Measurements from ENCODE around the gene ABCC1. TPM values are rescaled to one million over a fixed set of nuclear protein-coding genes. Genes with fewer than 3 reads are reported as not detected.
A peak's percentile ranks its signal among the peaks of the same experiment; 100 is the strongest.

The ABCC1 gene
- total and polyA plus RNA-seq, 4 donors, result 8.6 to 15.5 (median 13.4) TPM

DNA sequence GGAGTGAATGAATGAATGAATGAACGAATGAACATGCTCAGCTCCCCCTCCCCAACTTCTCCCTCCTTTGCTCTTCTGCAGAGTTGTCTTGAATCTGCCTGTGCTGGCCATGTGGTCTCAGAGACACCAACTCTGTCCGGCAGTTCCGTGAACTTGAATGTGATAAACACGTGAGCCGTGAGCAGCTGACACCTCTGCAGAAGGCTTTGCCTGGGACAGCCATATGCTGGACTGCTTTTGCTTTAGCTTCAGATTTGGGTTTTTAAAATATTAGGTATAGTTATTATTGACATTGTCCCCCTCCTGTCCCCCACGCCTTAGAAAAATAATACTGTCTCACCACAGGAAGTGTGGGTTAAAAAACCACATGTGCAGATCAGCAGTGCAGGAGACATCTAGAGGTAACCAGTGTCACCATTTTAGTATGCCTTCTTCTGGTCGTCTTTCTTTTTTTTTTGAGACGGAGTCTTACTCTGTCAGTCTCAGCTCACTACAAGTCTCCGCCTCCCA, 83.8 kb downstream of the ABCC1 start:
- Histone ChIP-seq H3K27ac (ENCODE audit: low read depth, low read length) (no peak overlapping the region), H3K4me3 (ENCODE audit: low read depth, low read length) (no peak overlapping the region), H3K4me1 (ENCODE audit: control insufficient read depth, insufficient read depth, low read length) (no peaks in the 10 kb centered on the region), H3K9me3 (ENCODE audit: control insufficient read depth, insufficient read depth, low read length) (no peaks in the 10 kb centered on the region), H3K27me3 (ENCODE audit: control insufficient read depth, insufficient read depth, low read length) (no peaks in the 10 kb centered on the region), H3K36me3 (ENCODE audit: control insufficient read depth, insufficient read depth, low read length) (peaks cover 30% of the 10 kb centered on the region)
- 70% methylated on average over 8 of the region's 9 CpGs for WGBS (ENCODE audit: insufficient coverage)
- no peak for DNase-seq (ENCODE audit: low read depth in 4 of 6, low spot score in 6 of 6)

DNA sequence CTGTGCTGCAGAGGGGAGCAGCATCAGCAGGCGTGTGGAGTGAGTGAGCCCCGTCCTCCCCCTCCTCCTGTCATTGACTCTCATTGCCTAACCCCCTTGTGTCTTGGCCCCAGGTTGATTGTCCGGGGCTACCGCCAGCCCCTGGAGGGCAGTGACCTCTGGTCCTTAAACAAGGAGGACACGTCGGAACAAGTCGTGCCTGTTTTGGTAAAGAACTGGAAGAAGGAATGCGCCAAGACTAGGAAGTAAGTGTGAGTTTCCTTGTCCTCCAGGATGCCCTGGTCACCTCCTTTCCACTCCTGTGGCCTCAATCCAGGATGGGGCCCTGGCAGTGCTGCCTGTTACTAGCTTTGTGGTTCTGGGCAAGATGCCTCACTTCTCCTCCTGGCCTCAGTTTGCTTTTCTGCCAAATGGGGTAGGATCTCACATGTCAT, 87.0 kb downstream of the ABCC1 start:
- Histone ChIP-seq H3K27me3 (ENCODE audit: control insufficient read depth, insufficient read depth, low read length) (no peaks in the 10 kb centered on the region), H3K9me3 (ENCODE audit: control insufficient read depth, insufficient read depth, low read length) (no peaks in the 10 kb centered on the region), H3K27ac (ENCODE audit: low read depth, low read length) (no peak overlapping the region), H3K4me1 (ENCODE audit: control insufficient read depth, insufficient read depth, low read length) (no peaks in the 10 kb centered on the region), H3K4me3 (ENCODE audit: low read depth, low read length) (no peak overlapping the region), H3K36me3 (ENCODE audit: control insufficient read depth, insufficient read depth, low read length) (peaks cover 42% of the 10 kb centered on the region)
- WGBS (ENCODE audit: insufficient coverage), result 100% methylated on average over 1 of the region's 8 CpGs
- DNase-seq (ENCODE audit: low read depth in 4 of 6, low spot score in 6 of 6), result no peak

DNA sequence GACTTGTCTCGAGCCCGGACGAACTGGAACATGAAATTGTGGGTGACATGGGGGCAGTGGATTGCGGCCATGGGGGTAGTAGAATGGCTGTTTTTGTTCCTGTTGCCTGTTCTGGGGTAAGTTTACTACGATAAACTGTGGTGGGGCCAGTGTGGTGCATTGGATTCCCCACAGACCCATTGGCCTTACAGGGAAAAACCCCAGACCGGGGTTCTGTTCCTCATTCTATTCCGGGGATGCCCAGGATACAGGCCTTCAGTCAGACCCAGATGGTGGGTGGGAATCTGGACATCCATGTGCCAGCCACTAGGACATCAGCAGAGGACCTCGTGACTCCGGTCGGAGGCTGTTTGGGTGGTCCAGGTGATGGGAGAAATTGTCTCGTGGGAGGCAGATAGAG, 88.1 kb downstream of the ABCC1 start:
- peaks cover 47% of the 10 kb centered on the region for H3K36me3 ChIP-seq (ENCODE audit: control insufficient read depth, insufficient read depth, low read length)
- no peak overlapping the region for H3K4me3 ChIP-seq (ENCODE audit: low read depth, low read length)
- no peaks in the 10 kb centered on the region for H3K4me1 ChIP-seq (ENCODE audit: control insufficient read depth, insufficient read depth, low read length)
- DNase-seq (ENCODE audit: low read depth in 4 of 6, low spot score in 6 of 6), result no peak
- 95% methylated on average over 11 of the region's 11 CpGs for WGBS (ENCODE audit: insufficient coverage)
- H3K9me3 ChIP-seq (ENCODE audit: control insufficient read depth, insufficient read depth, low read length), result no peaks in the 10 kb centered on the region
- no peaks in the 10 kb centered on the region for H3K27me3 ChIP-seq (ENCODE audit: control insufficient read depth, insufficient read depth, low read length)
- no peak overlapping the region for H3K27ac ChIP-seq (ENCODE audit: low read depth, low read length)

- Histone ChIP-seq H3K27ac (ENCODE audit: low read depth, low read length) (no peak overlapping the region), H3K4me1 (ENCODE audit: control insufficient read depth, insufficient read depth, low read length) (no peaks in the 10 kb centered on the region), H3K4me3 (ENCODE audit: low read depth, low read length) (no peak overlapping the region), H3K27me3 (ENCODE audit: control insufficient read depth, insufficient read depth, low read length) (no peaks in the 10 kb centered on the region), H3K36me3 (ENCODE audit: control insufficient read depth, insufficient read depth, low read length) (peaks cover 47% of the 10 kb centered on the region), H3K9me3 (ENCODE audit: control insufficient read depth, insufficient read depth, low read length) (no peaks in the 10 kb centered on the region)
- 94% methylated on average over 1 of the region's 1 CpG for WGBS (ENCODE audit: insufficient coverage)
- no peak for DNase-seq (ENCODE audit: low read depth in 4 of 6, low spot score in 6 of 6)
Observed at GRCh38 chr16:16037970-16038369, 88.6 kb downstream of the ABCC1 start.

DNA sequence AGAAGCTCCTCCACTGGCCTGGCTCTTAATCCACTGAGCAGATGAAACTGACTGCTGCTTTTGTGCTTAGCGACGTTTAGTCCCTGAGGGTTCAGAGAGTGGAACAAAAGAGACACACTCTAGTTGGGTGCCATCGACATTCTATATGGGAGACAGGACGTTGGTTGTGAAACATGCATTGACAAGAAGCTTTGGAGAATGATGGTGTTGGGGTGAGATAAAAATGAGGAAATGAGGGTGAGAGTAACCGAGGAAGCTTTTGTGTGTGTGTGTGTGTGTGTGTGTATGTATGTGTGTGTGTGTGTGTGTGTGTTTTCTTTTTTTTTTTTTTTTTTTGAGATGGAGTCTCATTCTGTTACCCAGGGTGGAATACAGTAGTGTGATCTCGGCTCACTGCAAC, 89.5 kb downstream of the ABCC1 start:
- Histone ChIP-seq H3K27me3 (ENCODE audit: control insufficient read depth, insufficient read depth, low read length) (no peaks in the 10 kb centered on the region), H3K4me1 (ENCODE audit: control insufficient read depth, insufficient read depth, low read length) (no peaks in the 10 kb centered on the region), H3K27ac (ENCODE audit: low read depth, low read length) (no peak overlapping the region), H3K4me3 (ENCODE audit: low read depth, low read length) (no peak overlapping the region), H3K36me3 (ENCODE audit: control insufficient read depth, insufficient read depth, low read length) (peaks cover 48% of the 10 kb centered on the region), H3K9me3 (ENCODE audit: control insufficient read depth, insufficient read depth, low read length) (no peaks in the 10 kb centered on the region)
- no peak for DNase-seq (ENCODE audit: low read depth in 4 of 6, low spot score in 6 of 6)
- WGBS (ENCODE audit: insufficient coverage), result 73% methylated on average over 6 of the region's 6 CpGs

GRCh38 chr16:16041196-16041892, 91.9 kb downstream of the ABCC1 start:
- H3K27ac ChIP-seq (ENCODE audit: low read depth, low read length), result no peak overlapping the region
- no peaks in the 10 kb centered on the region for H3K4me1 ChIP-seq (ENCODE audit: control insufficient read depth, insufficient read depth, low read length)
- no peak for DNase-seq (ENCODE audit: low read depth in 4 of 6, low spot score in 6 of 6)
- no peaks in the 10 kb centered on the region for H3K27me3 ChIP-seq (ENCODE audit: control insufficient read depth, insufficient read depth, low read length)
- no peaks in the 10 kb centered on the region for H3K9me3 ChIP-seq (ENCODE audit: control insufficient read depth, insufficient read depth, low read length)
- peaks cover 57% of the 10 kb centered on the region for H3K36me3 ChIP-seq (ENCODE audit: control insufficient read depth, insufficient read depth, low read length)
- H3K4me3 ChIP-seq (ENCODE audit: low read depth, low read length), result no peak overlapping the region
- 88% methylated on average over 8 of the region's 10 CpGs for WGBS (ENCODE audit: insufficient coverage)

DNA sequence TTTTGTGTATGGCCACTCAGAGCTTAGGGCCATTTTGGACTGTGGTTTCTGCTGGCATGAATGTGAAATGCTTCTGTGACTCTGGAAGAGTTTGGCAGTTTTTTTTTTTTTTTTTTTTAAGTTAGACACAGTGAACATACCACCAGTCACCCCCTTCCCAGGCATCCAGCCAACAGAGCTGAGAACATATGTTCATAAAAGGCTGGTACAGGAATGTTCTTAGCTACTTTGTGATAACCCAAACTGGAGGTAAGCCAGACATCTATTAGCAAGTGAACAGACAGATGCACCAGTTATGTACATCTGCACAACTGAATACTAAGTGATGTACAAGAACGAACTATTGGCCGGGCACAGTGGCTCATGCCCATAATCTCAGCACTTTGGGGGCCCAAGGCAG, 92.7 kb downstream of the ABCC1 start:
- peaks cover 52% of the 10 kb centered on the region for H3K36me3 ChIP-seq (ENCODE audit: control insufficient read depth, insufficient read depth, low read length)
- H3K27me3 ChIP-seq (ENCODE audit: control insufficient read depth, insufficient read depth, low read length), result no peaks in the 10 kb centered on the region
- 79% methylated on average over 2 of the region's 2 CpGs for WGBS (ENCODE audit: insufficient coverage)
- H3K27ac ChIP-seq (ENCODE audit: low read depth, low read length), result no peak overlapping the region
- no peaks in the 10 kb centered on the region for H3K4me1 ChIP-seq (ENCODE audit: control insufficient read depth, insufficient read depth, low read length)
- no peaks in the 10 kb centered on the region for H3K9me3 ChIP-seq (ENCODE audit: control insufficient read depth, insufficient read depth, low read length)
- peak in 2 of 6 donors; percentile 86 to 94 for DNase-seq (ENCODE audit: low read depth in 4 of 6, low spot score in 6 of 6)
- H3K4me3 ChIP-seq (ENCODE audit: low read depth, low read length), result no peak overlapping the region

GRCh38 chr16:16045296-16045695, 95.9 kb downstream of the ABCC1 start:
- WGBS (ENCODE audit: insufficient coverage), result no CpG with 5 or more reads among the region's 2 CpGs
- H3K4me1 ChIP-seq (ENCODE audit: control insufficient read depth, insufficient read depth, low read length), result no peaks in the 10 kb centered on the region
- no peaks in the 10 kb centered on the region for H3K9me3 ChIP-seq (ENCODE audit: control insufficient read depth, insufficient read depth, low read length)
- H3K36me3 ChIP-seq (ENCODE audit: control insufficient read depth, insufficient read depth, low read length), result peaks cover 61% of the 10 kb centered on the region
- H3K4me3 ChIP-seq (ENCODE audit: low read depth, low read length), result no peak overlapping the region
- no peak overlapping the region for H3K27ac ChIP-seq (ENCODE audit: low read depth, low read length)
- H3K27me3 ChIP-seq (ENCODE audit: control insufficient read depth, insufficient read depth, low read length), result no peaks in the 10 kb centered on the region
- no peak for DNase-seq (ENCODE audit: low read depth in 4 of 6, low spot score in 6 of 6)

GRCh38 chr16:16045879-16046278, 96.5 kb downstream of the ABCC1 start:
- WGBS (ENCODE audit: insufficient coverage), result 74% methylated on average over 12 of the region's 12 CpGs
- Histone ChIP-seq H3K27me3 (ENCODE audit: control insufficient read depth, insufficient read depth, low read length) (no peaks in the 10 kb centered on the region), H3K9me3 (ENCODE audit: control insufficient read depth, insufficient read depth, low read length) (no peaks in the 10 kb centered on the region), H3K36me3 (ENCODE audit: control insufficient read depth, insufficient read depth, low read length) (peaks cover 58% of the 10 kb centered on the region), H3K4me1 (ENCODE audit: control insufficient read depth, insufficient read depth, low read length) (no peaks in the 10 kb centered on the region), H3K27ac (ENCODE audit: low read depth, low read length) (no peak overlapping the region), H3K4me3 (ENCODE audit: low read depth, low read length) (no peak overlapping the region)
- no peak for DNase-seq (ENCODE audit: low read depth in 4 of 6, low spot score in 6 of 6)

GRCh38 chr16:16047761-16048160, 98.3 kb downstream of the ABCC1 start:
- no peak overlapping the region for H3K4me3 ChIP-seq (ENCODE audit: low read depth, low read length)
- H3K4me1 ChIP-seq (ENCODE audit: control insufficient read depth, insufficient read depth, low read length), result no peaks in the 10 kb centered on the region
- WGBS (ENCODE audit: insufficient coverage), result 98% methylated on average over 8 of the region's 11 CpGs
- H3K27ac ChIP-seq (ENCODE audit: low read depth, low read length), result no peak overlapping the region
- peaks cover 59% of the 10 kb centered on the region for H3K36me3 ChIP-seq (ENCODE audit: control insufficient read depth, insufficient read depth, low read length)
- no peaks in the 10 kb centered on the region for H3K27me3 ChIP-seq (ENCODE audit: control insufficient read depth, insufficient read depth, low read length)
- H3K9me3 ChIP-seq (ENCODE audit: control insufficient read depth, insufficient read depth, low read length), result no peaks in the 10 kb centered on the region
- DNase-seq (ENCODE audit: low read depth in 4 of 6, low spot score in 6 of 6), result no peak

All from spinal cord (tissue), 10 donors.